Stimulated activated CD8-positive, alpha-beta memory T cell treated with anti-CD3 and anti-CD28 coated beads, Interleukin-12 subunit alpha, Interleukin-12 subunit beta, amount 100 ng/mL, for 1 hour (primary cell): ENCODE results near the gene PRRG4.
"Not testable (repeated sequence)": the region's sequence is repeated elsewhere in the genome, so short reads cannot be mapped to it uniquely, and the experiment has no call there.

Experiments used
- DNase-seq: peaks from one replicate; pipeline ENCODE4 v3.0.0-alpha.2; 2020; ENCODE audit warnings: low read depth

PRRG4 gene

DNA sequence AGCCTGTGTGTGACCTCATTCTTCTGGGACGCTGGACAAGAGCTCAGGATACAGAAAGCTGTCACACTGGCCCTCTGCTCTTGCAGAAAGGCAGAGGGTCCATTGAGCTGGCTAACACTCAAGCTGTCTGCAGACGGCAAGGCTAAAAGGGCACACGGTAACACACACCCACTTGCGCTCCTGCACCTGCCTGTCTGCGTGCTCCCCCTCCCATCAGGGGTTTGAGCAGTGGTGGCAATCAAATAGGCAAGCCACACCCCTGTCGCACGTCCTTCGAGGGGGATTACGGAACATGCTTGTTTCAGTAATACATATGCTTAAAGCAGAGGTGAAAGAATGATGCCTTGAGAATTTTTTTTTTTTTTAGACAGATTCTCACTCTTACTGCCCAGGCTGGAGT lies 55.8 kb downstream of the PRRG4 start:
- DNase-seq, result no peak

DNA sequence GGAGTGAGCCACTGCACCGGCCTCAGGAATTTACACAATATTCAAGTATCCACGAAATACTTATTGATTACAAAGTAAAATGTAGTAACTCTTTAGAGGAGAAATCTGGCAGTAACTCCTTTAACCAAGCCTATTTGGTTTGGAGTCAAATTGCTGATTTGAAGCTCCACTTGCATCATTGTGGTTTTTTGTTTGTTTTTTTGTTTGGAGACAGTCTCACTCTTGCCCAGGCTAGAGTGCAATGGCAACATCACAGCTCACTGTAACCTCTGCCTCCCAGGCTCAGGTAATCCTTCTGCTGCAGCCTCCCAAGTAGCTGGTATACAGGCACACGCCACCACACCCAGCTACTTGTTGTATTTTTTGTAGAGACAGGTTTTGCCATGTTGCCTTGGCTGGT lies 56.5 kb downstream of the PRRG4 start:
- DNase-seq, result no peak

DNA sequence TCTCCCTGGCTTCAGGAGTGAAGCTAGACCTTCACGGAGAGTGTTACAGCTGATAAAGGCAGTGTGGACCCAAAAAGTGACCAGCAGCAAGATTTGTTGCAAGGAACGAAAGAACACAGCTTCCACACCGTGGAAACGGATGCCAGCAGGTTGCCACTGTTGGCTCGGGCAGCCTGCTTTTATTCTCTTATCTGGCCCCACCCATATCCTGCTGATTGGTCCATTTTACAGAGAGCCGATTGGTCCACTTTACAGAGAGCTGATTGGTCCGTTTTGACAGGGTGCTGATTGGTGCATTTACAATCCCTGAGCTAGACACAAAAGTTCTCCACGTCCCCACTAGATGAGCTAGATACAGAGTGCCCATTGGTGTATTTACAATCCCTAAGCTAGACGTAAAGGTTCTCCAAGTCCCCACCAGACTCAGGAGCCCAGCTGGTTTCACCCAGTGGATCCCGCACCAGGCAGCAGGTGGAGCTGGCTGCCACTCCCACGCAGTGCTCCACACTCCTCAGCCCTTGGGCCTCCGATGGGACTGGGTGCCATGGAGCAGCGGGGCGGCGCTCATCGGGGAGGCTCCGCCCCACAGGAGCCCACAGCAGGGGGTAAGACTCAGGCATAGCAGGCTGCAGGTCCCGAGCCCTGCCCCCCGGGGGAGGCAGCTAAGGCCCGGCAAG lies 58.1 kb downstream of the PRRG4 start:
- not testable (repeated sequence) for DNase-seq

DNA sequence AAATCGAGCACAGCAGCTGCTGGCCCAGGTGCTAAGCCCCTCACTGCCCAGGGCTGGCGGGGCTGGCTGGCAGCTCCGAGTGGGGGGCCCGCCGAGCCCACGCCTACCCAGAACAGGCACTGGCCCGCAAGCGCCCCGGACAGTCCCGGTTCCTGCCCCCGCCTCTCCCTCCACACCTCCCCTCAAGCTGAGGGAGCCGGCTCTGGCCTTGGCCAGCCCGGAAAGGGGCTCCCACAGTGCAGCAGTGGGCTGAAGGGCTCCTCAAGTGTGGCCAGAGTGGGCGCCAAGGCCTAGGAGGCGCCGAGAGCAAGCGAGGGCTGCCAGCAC lies 58.6 kb downstream of the PRRG4 start:
- DNase-seq, result not testable (repeated sequence)

DNA sequence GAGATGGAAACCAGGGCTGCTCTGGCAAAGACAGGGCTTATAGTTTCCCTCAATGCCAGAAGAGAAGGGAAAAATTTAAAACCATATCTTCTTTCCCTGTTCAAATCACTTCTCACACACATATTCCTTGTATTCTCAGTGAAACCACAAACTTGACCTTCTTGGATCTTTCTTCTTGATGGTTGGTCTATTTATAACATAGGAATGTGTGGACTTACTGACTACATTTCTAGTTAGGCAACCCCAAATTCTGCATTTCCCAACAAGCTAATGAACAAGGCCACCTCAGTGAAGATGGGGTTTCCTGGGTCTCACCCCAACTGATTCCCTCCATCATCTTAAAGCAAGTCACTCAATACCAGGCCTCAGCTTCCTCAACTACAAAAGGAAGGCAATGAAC lies 59.1 kb downstream of the PRRG4 start:
- no peak for DNase-seq

DNA sequence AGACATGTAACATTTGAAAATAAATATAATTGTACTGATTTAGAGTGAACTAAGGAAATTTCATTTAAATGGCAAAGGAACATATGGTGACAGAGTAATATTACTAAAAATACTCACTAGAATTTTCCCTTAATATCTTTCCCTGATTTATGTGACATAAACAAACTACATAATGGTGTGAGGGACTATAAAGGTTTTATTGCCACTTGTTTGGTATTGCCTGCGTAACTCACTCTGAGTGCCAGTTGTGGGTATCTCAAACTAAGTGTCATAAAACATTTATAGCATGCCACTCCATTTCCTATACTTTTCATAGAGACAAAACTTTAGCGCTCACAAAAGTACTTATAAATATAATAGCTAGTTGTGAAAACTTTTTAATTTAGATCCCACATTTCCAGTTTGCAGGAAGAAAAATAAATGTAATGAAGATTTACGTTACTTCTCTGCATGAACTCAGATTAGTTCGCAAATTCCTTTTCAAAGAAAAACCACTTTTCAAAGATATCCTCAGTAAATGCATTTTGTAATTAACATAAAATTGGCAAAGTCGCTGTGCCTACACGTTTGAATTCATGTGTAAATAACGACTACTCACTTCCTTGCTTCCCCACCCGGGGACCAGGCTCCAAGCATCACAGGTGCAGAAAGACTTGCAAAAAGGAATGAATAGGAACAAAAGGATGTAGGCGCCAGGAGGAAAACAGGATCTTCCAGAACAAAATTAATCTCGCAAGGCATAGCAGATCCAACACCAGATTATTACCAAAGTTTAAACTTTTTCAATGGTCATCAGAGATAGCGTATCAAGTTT lies 61.3 kb downstream of the PRRG4 start:
- no peak for DNase-seq

DNA sequence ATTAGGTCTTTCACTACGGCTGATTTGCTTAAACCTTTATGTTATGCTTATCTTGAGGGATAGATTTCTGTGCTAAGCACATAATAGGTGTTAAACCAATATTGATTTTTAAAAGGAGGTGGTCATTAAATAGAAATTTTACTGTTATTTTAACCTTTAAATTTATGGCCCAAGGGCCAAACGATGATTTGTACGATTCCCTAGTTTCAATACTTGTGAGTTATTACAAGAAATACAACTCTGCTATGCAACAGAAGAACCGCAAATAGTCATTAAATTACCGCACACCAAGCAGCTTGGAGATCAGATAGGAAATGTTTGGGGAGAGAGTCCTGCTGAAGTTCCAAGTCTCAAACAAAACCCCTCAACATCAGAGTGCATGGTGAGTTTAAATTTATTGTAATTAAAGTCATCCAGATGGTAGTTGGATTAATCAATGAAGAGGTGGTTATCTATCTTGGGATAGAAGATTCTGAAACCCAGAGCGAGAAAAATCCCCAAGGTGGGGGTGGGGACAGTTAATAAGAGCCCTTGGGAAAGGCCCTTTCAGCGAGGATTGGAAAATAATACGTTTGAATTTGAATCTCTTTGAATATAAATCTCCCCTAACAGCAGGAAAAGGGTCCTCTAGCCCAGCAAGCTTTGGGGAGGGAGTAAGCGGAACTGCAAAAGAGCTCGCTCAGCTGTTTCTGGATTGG lies 62.1 kb downstream of the PRRG4 start:
- no peak for DNase-seq

DNA sequence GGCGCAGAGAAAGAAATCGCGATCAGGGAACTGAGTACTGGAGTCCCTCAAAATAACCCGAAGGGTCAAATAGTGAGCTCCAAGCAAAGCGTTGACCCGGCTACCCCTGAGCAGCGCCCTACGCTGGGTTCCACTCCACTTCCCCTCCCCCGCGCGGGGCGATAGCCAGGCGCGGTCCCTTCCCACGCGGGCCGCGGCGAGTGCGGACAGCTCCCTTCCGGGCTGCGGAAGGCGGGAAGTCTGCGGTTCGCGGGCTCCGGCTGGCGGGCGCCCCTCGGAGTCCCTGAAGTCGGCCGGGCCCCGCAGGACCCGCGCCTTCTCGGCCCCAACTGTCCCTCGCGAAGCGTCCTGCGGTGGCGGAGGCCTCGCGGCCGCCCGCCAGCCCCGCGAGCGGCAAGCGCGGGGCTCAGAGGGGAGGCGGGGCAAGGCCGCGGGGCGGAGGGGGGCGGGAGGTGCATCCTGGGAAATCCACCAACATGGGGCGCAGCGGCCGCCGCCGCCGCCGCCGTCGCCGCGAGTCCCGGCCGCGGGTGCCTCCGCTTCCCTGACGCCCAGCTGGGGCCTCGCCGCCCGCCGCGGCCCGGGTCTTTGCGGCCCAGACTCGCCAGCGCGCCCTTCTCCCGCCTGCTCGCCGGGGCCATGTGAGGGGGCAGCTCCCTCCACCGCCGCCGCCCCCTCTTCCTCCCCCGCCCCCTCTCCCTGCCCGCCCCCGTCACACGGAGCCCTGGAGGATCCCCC lies 62.8 kb downstream of the PRRG4 start, which contains the start of gene QSER1:
Gene QSER1, plus strand, starts transcription at position 457 of the 738 bp plus-strand sequence. CDS start 315 bp downstream, outside the sequence.
- DNase-seq, result peak; percentile 34

DNA sequence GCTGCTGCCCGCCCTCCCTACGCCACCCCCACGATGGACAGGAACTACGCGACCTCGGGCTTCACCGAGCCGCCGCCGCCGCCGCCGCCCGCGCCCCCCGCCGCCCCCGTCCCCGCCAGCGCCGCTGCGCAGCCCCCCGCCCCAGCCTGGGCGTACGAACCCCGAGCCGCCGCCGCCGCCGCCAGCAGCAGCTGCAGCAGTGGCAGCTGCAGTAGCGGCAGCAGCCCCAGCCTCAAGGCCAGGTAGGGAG lies 63.3 kb downstream of the PRRG4 start:
- no peak for DNase-seq

DNA sequence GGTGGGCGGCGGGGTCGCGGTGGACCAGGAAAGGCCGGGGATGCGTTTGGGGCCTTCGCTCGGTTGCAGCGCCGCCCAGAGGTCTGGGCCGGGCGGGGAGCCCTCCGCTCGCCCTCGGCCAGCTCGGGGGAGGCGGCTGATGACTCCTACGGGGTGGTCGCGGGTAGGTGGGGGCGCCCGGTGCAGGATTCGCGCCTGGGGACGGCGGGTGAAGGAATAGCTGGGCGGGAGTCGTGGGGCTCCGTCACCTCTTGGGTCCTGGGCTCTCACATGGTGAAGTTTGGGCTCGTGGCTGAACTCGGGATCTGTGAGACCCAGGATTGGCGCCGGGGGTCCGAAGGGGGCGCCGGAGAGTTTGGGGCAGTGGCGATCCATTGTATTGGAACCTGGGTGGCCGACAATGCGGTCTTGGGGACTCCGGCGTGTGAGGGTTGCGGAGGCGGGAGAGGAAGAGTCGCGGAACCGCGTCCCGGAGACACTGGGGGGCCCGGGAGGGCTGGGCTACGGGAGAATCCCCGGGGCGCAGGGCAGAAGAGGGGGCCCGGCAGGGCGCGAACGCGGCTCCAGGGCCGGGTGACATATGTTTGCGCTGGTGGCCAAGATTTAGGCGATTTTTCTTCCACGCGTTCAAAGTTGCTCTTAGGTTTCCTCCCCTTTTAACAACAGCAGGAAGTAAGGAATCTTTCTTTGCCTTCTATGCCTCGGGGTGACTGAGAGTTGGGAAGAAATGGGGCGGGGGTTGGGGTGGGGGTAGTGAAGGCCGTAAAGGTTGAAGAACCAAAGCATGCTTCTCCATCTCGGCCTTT lies 63.8 kb downstream of the PRRG4 start:
- DNase-seq, result peak; percentile 10

DNA sequence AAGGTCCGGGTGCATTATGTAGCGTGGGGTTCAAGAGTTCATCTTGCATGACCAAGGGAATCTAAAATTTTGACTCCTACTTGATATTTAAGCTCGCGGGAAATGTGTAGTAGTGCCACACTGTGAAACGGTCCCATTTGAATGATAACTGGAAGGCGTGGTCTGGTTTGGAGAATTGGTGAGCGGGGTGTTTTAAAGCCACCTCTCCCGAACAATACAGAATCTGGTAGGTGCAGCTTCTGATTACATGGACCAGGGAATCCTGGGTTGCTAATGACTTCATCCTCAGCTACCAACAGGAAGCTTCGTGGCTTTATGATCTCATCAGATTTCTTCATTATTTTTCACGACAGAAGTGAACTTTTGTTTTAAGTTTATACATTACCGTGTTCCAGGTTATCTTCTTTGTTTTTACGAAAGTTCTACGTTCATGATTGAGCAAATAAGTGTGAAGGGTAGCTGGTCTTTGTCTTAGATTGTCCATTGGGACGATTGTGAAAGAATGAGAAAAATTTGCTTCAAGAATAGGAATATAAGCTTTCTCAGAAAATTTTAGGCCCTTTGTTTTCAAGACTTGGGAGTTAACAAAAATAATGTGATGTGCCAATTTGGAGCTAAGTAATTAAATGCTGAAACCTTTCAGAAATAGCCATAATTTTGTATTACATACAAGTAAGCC lies 64.6 kb downstream of the PRRG4 start:
- peak; percentile 9 for DNase-seq

DNA sequence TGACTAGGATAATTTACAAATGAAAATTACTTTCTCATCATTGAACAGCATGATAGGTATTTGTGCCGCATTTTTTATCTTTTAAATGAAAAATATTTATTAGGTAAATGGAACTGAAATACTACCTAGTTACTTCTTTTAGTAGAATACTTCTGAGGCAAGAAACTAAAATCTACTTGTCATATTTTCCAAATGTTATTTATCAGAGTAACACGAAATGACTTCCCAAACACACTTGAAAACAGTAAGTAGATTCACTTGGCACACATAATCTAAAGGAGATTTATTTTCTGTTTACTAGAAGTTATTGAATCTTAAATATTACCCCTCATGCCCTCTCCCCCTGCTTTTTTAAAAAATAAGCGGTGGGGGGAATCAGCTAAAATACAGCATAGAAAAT lies 65.2 kb downstream of the PRRG4 start:
- no peak for DNase-seq

DNA sequence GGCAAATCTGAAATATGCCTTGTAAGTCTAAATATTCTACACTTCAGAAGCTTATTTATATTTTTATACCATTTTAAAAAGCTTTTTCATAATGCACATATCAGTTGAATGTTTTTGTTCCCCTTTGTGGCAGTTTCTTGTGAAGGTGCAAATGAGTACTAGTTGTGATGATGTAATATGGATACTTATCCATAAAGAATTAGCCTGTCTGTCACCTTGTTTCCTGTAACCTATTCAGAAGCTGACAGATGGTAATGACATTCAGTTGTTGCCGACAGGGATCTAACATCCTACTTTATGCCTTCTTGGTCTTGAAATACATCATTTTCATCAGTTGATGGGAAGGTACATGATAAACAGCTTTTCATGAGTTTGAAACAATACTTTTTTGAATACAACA lies 65.7 kb downstream of the PRRG4 start:
- no peak for DNase-seq

DNA sequence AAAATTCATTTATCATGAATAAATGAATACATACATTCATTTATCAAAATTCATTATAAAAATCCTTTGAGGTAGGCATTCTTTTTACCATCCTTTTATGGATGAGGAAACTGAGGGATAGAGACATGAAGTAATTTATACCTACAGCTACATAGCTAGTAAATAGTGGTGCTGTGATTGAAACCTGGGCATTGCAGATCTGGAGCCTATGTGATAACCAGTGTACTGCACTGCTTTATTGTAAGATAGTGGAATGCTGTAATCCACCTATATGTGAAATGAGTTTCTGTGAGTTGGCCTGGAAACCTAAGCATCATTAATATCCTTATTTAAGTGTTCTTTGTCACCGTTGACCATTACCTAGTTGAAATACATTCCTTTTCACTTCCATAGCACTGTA lies 67.4 kb downstream of the PRRG4 start:
- DNase-seq, result no peak

DNA sequence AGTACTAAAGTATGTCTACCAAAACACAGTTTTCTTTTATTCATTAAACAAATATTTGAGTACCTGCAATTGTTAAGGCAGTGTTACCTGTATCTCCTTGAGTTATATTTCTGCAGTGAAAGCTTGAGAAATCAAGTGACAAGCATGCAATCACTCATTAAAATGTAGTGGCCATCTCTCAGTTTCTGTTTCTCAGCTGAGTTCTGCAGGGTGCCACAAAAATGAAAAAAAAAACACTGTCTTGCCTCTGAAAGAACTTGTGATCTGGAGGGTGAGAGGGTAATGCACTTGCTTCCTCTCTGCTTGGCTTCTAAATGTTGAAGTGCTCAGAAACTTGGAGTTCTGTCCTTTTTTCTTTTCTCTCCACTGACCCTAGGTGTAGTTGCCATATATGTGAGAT lies 69.7 kb downstream of the PRRG4 start:
- DNase-seq, result no peak

DNA sequence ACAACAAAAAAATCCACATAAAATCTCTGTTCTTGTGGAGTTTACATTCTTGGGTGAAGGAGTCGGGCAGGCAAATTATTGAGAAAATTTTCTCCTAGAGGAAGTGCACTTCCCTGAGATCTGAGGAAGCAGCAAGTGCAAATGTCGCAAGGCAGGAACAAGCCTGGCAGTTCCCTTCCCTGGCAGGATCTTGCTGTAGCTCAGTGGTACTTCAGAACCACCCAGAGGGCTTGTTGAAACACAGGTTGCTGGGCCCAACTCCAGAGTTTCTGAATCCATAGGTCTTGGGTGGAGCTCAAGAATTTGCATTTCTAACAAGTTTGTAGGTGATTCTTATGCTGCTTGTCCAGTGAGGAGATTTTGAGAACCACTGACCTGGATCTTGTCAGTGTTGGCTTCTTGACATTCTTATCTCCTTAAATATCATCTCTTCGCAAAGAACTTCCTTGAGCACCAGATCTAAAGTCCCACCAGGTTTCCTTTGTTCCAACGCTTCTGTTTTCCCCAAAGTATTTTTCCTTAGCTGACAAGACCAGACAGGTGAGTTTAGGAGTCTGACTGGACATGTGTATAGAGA lies 72.5 kb downstream of the PRRG4 start:
- DNase-seq, result no peak

DNA sequence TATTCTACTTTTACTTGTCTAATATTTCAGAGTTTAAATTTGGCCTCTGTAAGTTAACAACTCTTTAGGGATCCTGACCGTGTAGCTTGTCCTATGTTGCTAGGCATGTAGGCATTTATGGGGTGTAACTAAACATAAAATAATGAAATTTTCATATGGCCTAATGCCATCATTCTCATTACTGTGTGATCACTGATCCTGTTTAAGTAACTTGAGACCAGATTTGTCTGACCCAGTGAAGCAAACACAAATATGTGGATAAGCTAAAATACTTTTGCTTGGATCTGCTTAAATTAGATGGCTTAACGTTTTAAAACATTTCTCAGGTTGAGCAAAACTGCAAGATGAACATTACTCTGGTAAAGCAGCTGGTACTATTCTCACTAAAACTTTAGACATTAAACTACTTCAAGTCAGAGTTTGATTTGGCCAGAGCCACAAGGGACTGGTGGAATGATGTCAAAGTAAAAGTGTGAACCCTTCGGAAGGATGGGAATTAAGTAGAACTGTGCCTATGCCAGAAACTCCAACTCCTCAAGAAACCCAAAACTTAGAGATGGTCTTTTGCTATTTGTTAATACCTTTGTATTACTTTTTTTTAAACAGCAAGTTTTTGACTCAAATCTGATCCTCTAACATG lies 75.4 kb downstream of the PRRG4 start:
- DNase-seq, result no peak
